ENCODE data around the gene CEBPG.

DNA sequence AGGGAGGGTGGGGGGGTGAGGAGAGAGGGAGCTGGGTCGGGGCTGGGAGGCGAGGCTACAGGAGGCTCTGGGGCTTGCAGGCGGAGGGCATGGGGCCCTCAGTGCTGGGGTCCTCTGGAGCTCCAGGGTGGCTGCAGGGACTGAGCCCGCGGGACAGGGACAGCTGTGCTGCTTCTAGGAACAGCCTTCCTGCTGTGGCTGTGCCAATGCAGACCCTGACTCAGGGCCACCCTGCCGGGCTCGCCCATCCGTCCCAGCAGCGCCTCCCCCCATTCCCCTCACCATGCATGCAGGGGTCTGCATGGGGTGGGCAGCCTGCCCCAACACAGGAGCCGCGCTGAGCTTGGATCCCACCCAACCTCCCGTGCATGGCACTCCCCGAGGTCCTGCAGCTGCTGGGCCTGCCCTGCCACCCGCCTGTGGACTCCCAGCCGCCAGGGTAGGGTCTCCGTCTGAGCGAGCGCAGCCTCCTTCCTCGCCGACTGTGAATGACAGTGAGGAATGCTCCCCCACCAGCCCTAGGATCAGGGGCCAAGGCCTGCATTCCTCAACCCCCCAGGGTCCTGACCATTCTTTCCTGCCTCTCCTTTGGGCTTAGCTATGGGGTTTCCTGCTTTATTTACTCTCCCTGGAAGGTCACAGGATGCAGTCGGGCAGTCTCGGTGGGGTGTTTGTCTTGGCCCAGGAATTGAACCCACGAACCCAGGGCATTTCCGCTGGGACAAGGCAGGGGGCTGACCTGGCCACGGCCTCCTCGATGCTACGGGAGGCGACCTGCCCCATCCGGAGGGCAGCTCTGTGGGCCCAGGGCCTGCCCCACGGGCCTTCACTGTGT lies 23.4 kb downstream of the CEBPG start:
- TF ChIP-seq JUNB (CRISPR knock-in tag; conservative IDR thresholded peaks at IDR 0.05) (no peak), ZNF57 (CRISPR knock-in tag; IDR thresholded peaks at IDR 0.05) (no peak)

All from K562 (cell line).